ENCODE results near the gene NR1I3.
"Not testable (repeated sequence)": the region's sequence is repeated elsewhere in the genome, so short reads cannot be mapped to it uniquely, and the experiment has no call there.

NR1I3 gene

GRCh38 chr1:161250100-161250499, 12.1 kb upstream of the NR1I3 start:
- not testable (repeated sequence) for DNase-seq

GRCh38 chr1:161244888-161245287, 6.9 kb upstream of the NR1I3 start:
- DNase-seq: no peak

DNA sequence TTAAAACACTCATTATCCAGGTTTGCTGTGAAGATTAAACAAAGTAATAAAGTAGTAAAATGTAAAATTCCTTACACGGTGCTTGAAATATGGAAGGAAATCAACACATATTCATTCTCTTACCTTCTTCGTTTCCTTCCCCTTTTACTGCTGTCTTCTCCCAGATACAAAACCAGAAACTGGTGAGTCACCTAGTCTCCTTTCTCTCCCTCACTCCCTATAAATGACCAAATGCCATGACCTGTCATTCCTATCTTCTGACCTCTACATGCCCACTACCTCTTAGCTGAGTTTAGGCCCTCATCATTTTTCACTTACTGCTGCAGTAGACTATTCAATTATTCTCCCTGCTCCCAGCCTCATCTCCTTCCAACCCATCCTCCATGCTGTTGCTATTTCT, 4.3 kb upstream of the NR1I3 start:
- peak in 1 of 4 experiments; percentile 34 for DNase-seq

- DNase-seq: peak in 3 of 4 experiments; percentile 46 to 59 (median 49)
Observed at GRCh38 chr1:161241682-161242081, 3.7 kb upstream of the NR1I3 start.

- no peak for DNase-seq
Observed at GRCh38 chr1:161235957-161236775, 1.8 kb downstream of the NR1I3 start.

GRCh38 chr1:161233102-161233501, 4.9 kb downstream of the NR1I3 start:
- DNase-seq: no peak

GRCh38 chr1:161230762-161231161, 7.2 kb downstream of the NR1I3 start:
- DNase-seq: no peak

DNA sequence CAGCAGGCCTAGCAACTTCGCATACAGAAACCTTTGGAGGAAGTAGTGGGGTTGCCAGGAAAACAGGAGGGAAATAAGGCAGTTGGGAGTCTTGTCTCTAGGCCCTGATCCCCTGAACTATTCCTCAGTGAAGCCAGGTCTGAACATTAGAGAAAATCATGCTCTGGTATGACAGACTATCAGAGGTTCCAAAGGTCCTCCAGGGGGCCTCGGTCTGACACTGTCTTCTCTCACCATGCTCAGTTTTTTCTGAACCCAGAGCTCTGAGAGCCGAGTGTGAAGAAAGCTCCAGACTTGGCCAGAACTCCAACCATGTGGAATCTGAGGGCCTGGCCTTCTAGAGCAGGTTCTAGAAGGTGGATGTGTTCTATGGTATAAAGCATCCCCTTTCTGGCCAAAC, 8.1 kb downstream of the NR1I3 start:
- DNase-seq: no peak

GRCh38 chr1:161228032-161228431, 10.0 kb downstream of the NR1I3 start:
- no peak for DNase-seq

GRCh38 chr1:161227196-161227871, 10.7 kb downstream of the NR1I3 start:
- DNase-seq: peak; percentile 86 to 93 (median 90)

DNA sequence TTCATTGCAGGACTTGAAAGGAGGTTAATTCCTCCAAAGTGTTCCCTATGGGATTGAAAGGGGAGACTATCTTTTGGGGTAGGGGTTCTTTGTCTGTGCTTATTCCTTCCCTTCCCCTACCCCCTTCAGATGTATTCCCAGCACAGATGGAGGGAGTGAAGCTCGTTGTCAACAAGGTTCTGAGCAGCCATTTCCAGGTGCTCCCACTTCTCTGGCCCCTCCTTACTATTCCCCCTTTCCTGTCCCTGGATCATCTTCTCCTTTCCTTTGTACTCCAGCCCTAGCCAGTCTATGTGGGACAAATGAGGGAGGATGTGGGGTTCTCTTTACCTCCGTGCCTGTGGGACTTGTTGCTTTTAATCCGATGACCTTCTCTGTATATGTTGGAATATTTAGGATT, 11.2 kb downstream of the NR1I3 start:
- DNase-seq: no peak

DNA sequence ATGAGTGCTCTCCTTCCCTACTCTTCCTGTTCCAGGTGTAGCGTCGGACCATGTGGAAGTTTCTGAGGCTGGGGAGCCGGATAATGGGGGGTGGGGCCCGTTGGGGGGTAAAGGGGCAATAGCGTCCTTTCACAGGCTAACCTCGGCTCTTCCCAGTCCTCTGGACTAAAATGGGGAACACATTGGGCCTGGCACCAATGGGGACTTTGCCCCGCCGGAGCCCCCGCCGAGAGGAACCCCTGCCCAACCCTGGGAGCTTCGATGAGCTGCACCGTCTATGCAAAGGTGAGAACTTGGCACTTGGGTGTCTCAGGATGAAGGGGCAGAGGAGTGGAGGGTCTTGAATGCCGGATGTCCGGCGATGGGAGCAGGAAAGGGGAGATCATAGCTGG, 11.7 kb downstream of the NR1I3 start:
- no peak for DNase-seq

GRCh38 chr1:161225534-161226319, 12.3 kb downstream of the NR1I3 start, which contains the start of gene TOMM40L:
Gene TOMM40L (plus strand): TSS chr1:161226060. CDS start chr1:161226490, 430 bp downstream.
- DNase-seq: peak; percentile 97 to 100 (median 98)

DNA sequence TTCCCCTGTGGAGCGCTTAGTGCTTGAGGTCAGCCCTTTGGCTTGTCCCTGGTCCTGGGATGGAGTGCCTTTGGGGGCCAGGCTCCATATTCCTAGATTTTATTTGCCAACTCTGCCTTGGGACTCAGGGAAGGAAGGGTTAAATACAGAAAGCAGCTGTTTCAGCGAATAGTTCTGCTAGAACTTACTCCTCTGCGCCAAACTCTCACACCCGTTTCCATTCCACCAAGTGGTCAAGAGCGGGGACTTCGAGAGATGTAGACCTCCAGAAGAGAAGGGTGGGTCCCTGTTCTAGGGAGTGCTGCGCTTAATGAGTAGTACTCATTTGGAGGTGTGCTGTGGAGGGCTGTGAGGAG, 12.8 kb downstream of the NR1I3 start:
- DNase-seq: peak in 1 of 4 experiments; percentile 23

DNA sequence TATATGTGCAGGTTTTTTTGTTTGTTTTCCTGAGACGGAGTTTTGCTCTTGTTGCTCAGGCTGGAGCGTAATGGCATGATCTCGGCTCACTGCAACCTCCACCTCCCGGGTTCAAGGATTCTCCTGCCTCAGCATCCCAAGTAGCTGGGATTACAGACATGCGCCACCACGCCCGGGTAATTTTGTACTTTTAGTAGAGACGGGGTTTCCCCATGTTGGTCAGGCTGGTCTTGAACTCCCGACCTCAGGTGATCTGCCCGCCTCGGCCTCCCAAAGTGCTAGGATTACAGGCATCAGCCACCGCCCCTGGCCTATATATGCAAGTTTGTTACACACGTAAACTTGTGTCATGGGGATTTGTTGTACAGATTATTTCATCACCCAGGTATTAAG, 13.3 kb downstream of the NR1I3 start:
- not testable (repeated sequence) for DNase-seq

- DNase-seq: no peak
Observed at GRCh38 chr1:161223805-161224694, 14.0 kb downstream of the NR1I3 start.

DNA sequence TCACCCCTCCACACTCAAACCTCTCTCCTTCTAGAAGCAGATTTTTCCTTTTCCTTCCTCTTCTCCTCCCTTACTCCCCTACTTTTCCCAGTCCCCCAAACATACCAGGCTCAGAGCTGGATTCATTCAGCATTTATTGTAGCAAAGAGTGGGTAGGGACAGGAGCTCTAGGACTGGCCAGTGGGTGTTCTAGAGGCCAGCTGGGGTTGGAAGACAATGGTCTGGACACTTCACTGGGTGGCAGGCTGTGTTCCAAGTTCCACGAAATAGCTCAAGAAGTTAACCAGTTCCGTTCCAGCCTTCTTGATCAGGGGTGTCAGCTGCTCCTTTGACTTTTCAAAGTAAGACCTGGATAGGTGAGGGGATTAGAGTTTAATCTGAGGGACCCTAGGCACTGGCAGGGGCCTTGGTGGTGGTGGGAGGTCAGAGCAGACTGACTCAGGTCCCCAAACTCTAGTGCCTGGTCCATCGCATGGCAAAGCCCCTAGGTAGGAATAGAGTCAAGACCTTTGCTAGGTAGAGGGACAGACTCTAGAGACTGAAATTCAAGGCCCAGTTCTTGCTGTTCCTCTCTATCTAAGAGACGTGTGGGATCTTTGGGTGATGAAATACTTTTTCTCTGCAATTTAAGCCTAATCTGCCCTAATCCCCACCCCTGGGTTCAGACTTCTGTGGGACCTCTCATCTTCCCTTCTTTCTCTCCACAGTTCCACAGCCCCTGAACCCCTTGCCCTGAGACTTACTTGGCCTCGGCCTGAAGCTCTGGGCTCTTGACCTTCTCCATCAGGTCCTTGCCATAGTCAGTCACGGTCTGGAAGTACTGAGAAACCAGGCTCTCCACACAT, 15.6 kb downstream of the NR1I3 start:
- no peak for DNase-seq

GRCh38 chr1:161220002-161220401, 18.0 kb downstream of the NR1I3 start:
- DNase-seq: no peak

- no peak for DNase-seq
Observed at GRCh38 chr1:161219078-161219892, 18.7 kb downstream of the NR1I3 start.
